Measurements from ENCODE around the gene LY86. TPM values are rescaled to one million over a fixed set of nuclear protein-coding genes. Genes with fewer than 3 reads are reported as not detected.

Gene LY86
- polyA plus RNA-seq, 4 donors = 2.8 to 3.4 (median 3.0) TPM; not detected in 1

GRCh38 chr6:6701864-6702263 is 113.3 kb downstream of the LY86 start:
- 21 to 57% (median 33%) methylated on average over 9 of the region's 9 CpGs for WGBS, 3 donors
- FAIRE-seq (no peak), DNase-seq (peak; percentile 48 to 74)
- H3K4me1 ChIP-seq (ENCODE audit: control insufficient read depth in 3 of 3, insufficient read depth in 2 of 3, low read depth in 1 of 3, low read length in 2 of 3) = peaks cover 0 to 76% (median 14%) of the 10 kb centered on the region in 3 donors
- H3K36me3 ChIP-seq (ENCODE audit: control insufficient read depth in 3 of 3, insufficient read depth in 2 of 3, low read depth in 1 of 3, low read length in 3 of 3) = no peaks in the 10 kb centered on the region
- H3K27ac ChIP-seq (ENCODE audit: low read depth in 1 of 3, low read length in 2 of 3) = peak overlapping the region in 2 of 3 donors; percentile 43 to 49
- H3K4me3 ChIP-seq (ENCODE audit: low read depth in 1 of 3, low read length in 3 of 3) = no peak overlapping the region
- H3K27me3 ChIP-seq (ENCODE audit: control insufficient read depth in 3 of 3, insufficient read depth in 3 of 3, low read length in 3 of 3) = no peaks in the 10 kb centered on the region
- H3K9me3 ChIP-seq (ENCODE audit: control insufficient read depth in 2 of 2, insufficient read depth in 1 of 2, low read depth in 1 of 2, low read length in 1 of 2) = no peaks in the 10 kb centered on the region

- Histone ChIP-seq H3K27ac (ENCODE audit: low read depth in 1 of 3, low read length in 2 of 3) (peak overlapping the region; percentile 91 to 97 (median 95)), H3K27me3 (ENCODE audit: control insufficient read depth in 3 of 3, insufficient read depth in 3 of 3, low read length in 3 of 3) (no peaks in the 10 kb centered on the region), H3K4me3 (ENCODE audit: low read depth in 1 of 3, low read length in 3 of 3) (no peak overlapping the region), H3K4me1 (ENCODE audit: control insufficient read depth in 3 of 3, insufficient read depth in 2 of 3, low read depth in 1 of 3, low read length in 2 of 3) (peaks cover 0 to 62% (median 14%) of the 10 kb centered on the region in 3 donors), H3K9me3 (ENCODE audit: control insufficient read depth in 2 of 2, insufficient read depth in 1 of 2, low read depth in 1 of 2, low read length in 1 of 2) (no peaks in the 10 kb centered on the region), H3K36me3 (ENCODE audit: control insufficient read depth in 3 of 3, insufficient read depth in 2 of 3, low read depth in 1 of 3, low read length in 3 of 3) (no peaks in the 10 kb centered on the region)
- WGBS, 3 donors = 16 to 47% (median 31%) methylated on average over 4 of the region's 4 CpGs
- DNase-seq = peak; percentile 87 to 98
- FAIRE-seq = no peak
Measured at GRCh38 chr6:6703699-6704098, 115.2 kb downstream of the LY86 start.
